OCI-LY7 (cell line): ENCODE measurements around the gene KLK13.

Experiments used
- CTCF ChIP-seq: fragments of 200-600 bp; sonication (generic); conservative IDR thresholded peaks from 2 replicates; pipeline ENCODE4 v1.5.1; 2014; ENCODE audit warnings: mild to moderate bottlenecking, antibody characterized with exemption, low read length, moderate library complexity, mixed read lengths
- EZH2phosphoT487 ChIP-seq: fragments of 200-600 bp; sonication (generic); IDR thresholded peaks from 2 replicates; pipeline ENCODE4 v1.6.1; 2018; ENCODE audit warnings: low read depth, borderline replicate concordance, mild to moderate bottlenecking, mixed run types, antibody characterized with exemption, low read length, moderate library complexity, mixed read lengths

- TF ChIP-seq CTCF (no peak), EZH2phosphoT487 (no peak)
Measured at GRCh38 chr19:51040151-51040550, 24.7 kb downstream of the KLK13 start.
